Transverse colon (tissue), 4 donors: ENCODE measurements around the gene STRBP.

Experiments used
- CTCF ChIP-seq, 5 experiments: fragments of 200-600 bp in 3 of 5; fragments of 450-650 bp in 2 of 5; sonication (generic) in 3 of 5; IDR thresholded peaks; 1 replicate in 2 of 5; 2 replicates in 3 of 5; pipeline ENCODE4 v1.5.1; 2016 to 2017; ENCODE audit warnings: antibody characterized with exemption in 5 of 5, inconsistent platforms in 3 of 5, mild to moderate bottlenecking in 2 of 5, moderate library complexity in 1 of 5
- EP300 ChIP-seq: sonication (generic); formaldehyde crosslinking; IDR thresholded peaks from one replicate; pipeline ENCODE4 v1.6.1; 2017; ENCODE audit warnings: antibody characterized with exemption, low read depth
- POLR2A ChIP-seq: fragments of 450-650 bp; IDR thresholded peaks from one replicate; pipeline ENCODE4 v1.6.1; 2016; ENCODE audit warnings: antibody characterized with exemption, mild to moderate bottlenecking, moderate library complexity
- POLR2AphosphoS5 ChIP-seq, 3 donors: sonication (generic); formaldehyde crosslinking; IDR thresholded peaks; one replicate each; pipeline ENCODE4 v1.6.1; 2016; ENCODE audit warnings: antibody characterized with exemption in 3 of 3

- TF ChIP-seq CTCF (IDR thresholded peaks at IDR 0.05) (no peak), POLR2AphosphoS5 (IDR thresholded peaks at IDR 0.05) (no peak), POLR2A (no peak), EP300 (no peak)
Observed at GRCh38 chr9:123108976-123109375, 159.4 kb downstream of the STRBP start.
